22Rv1 (cell line): Measurements from ENCODE around the gene LRRC8B.

Experiments
- ZFX ChIP-seq: fragments of 450-650 bp; IDR thresholded peaks from 2 replicates; pipeline ENCODE4 v1.6.1; 2017; ENCODE audit warnings: antibody characterized with exemption, borderline replicate concordance
- TF ChIP-seq, protein P1 (sequence below): fragments of 450-650 bp; IDR thresholded peaks from 2 replicates; pipeline ENCODE4 v1.5.1; 2017; ENCODE audit warnings: mild to moderate bottlenecking

DNA sequence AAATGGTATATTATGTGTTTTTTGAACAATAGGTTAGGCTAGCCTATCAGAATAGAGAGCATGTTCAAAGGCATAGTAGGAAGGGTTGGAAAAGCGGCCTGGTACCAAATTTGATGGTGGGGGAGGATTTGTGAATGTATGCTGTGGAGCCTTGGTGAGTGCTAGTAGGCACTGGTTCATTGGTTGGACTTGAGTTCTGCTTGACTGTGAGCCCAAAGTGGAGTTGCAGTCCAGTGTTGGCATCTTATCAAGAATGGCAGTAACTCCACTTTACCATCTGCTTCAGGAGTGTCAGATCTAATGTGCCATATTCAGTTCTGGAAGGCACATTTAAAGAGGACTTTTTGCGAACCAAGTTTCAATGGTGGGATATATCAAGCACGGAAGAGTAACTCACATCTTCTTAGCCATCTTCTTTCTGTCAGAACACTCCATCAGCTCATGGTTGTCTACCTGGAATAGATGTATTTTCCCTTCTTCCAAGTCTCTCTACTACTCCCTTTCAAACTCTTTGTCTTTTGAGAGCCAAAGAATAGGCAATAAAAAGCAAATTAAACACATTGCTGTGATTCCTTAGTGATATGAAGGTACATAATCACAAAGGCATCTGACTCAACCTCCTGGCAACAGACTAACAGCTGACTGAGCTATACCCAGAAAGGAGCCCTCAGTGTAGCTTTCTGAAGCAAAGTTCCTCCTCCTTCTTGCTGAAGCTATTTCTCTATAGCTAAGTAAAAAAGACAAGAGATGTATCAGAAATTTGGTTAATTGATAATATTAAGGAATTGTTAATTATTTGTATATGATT, 21.7 kb downstream of the LRRC8B start:
- TF ChIP-seq, protein P1, sequence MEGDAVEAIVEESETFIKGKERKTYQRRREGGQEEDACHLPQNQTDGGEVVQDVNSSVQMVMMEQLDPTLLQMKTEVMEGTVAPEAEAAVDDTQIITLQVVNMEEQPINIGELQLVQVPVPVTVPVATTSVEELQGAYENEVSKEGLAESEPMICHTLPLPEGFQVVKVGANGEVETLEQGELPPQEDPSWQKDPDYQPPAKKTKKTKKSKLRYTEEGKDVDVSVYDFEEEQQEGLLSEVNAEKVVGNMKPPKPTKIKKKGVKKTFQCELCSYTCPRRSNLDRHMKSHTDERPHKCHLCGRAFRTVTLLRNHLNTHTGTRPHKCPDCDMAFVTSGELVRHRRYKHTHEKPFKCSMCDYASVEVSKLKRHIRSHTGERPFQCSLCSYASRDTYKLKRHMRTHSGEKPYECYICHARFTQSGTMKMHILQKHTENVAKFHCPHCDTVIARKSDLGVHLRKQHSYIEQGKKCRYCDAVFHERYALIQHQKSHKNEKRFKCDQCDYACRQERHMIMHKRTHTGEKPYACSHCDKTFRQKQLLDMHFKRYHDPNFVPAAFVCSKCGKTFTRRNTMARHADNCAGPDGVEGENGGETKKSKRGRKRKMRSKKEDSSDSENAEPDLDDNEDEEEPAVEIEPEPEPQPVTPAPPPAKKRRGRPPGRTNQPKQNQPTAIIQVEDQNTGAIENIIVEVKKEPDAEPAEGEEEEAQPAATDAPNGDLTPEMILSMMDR = no peak
- TF ChIP-seq ZFX = no peak
